ENCODE data around the gene DLEU7. TPM values are rescaled to one million over a fixed set of nuclear protein-coding genes. Genes with fewer than 3 reads are reported as not detected.

DLEU7 gene
- total and polyA plus RNA-seq, 2 of the 13 experiments (the other 11 are each of a cell fraction or from before 2014, with no cell fraction given) = not detected

- no peak for TF ChIP-seq ZNF430 (CRISPR knock-in tag; IDR thresholded peaks at IDR 0.05)
- no peak for TF ChIP-seq MTA1 (CRISPR knock-in tag; IDR thresholded peaks at IDR 0.05; ENCODE audit: borderline replicate concordance)
Observed at GRCh38 chr13:50798923-50799322, 44.6 kb downstream of the DLEU7 start (continued).

GRCh38 chr13:50797091-50797490, 46.4 kb downstream of the DLEU7 start:
- Histone ChIP-seq H2AFZ (ENCODE audit: low read length) (no peak overlapping the region), H3K79me2 (ENCODE audit: insufficient read depth, low read length) (no peaks in the 10 kb centered on the region), H4K20me1 (ENCODE audit: insufficient read depth, low read length) (no peaks in the 10 kb centered on the region), H3K27ac (ENCODE audit: extremely low read length, insufficient read depth, low read length) (no peak overlapping the region), H3K4me3 (replicated peaks in 1 of 3; ENCODE audit: insufficient read depth in 1 of 3, low read depth in 2 of 3, low read length in 3 of 3) (no peak overlapping the region), H3K27me3 (ENCODE audit: control insufficient read depth in 1 of 2, insufficient read depth in 2 of 2, low read length in 2 of 2) (no peaks in the 10 kb centered on the region), H3K9me3 (ENCODE audit: low read length) (no peaks in the 10 kb centered on the region), H3K9ac (ENCODE audit: insufficient read depth, low read depth, low read length) (no peak overlapping the region), H3K4me1 (ENCODE audit: insufficient read depth, low read length) (no peaks in the 10 kb centered on the region), H3K36me3 (replicated peaks in 1 of 2; ENCODE audit: control insufficient read depth in 1 of 2, insufficient read depth in 2 of 2, low read length in 2 of 2) (no peaks in the 10 kb centered on the region), H3K4me2 (ENCODE audit: low read depth, low read length) (no peak overlapping the region)
- BruUV-seq (replicated peaks) = no TSS peak
- DNase-seq (ENCODE audit: low spot score) = no peak
- ChIA-PET POLR2A (no interaction called here), CTCF (ENCODE audit: low intra/inter-chr PET ratio, low total read pairs) (no interaction called here)
- in situ Hi-C loops (cut with HindIII; ENCODE audit: extremely low pct_ligation_motif_present, low pct_unique_long_range_greater_than_20kb) = no loop called here
- intact Hi-C loops (cut with micrococcal nuclease; ENCODE audit: unreplicated experiment) = no loop called here
- no peak for TF ChIP-seq STAG1 (CRISPR knock-in tag; IDR thresholded peaks at IDR 0.05)
- TF ChIP-seq CENPX (CRISPR knock-in tag; IDR thresholded peaks at IDR 0.05) = no peak
- no peak for TF ChIP-seq FOXO1 (CRISPR knock-in tag; IDR thresholded peaks at IDR 0.05)
- no peak for TF ChIP-seq ZNF512B (CRISPR knock-in tag; IDR thresholded peaks at IDR 0.05; ENCODE audit: borderline replicate concordance)
- FAIRE-seq = no peak
- no peak for ATAC-seq
- WGBS (ENCODE audit: low lambda C conversion rate) = 83% methylated on average over 8 of the region's 8 CpGs
